ENCODE measurements around the gene BAHCC1.

The BAHCC1 gene

GRCh38 chr17:81488276-81488860 is 93.1 kb downstream of the BAHCC1 start:
- no peak for TF ChIP-seq CTCF (IDR thresholded peaks at IDR 0.05; ENCODE audit: insufficient read depth, low read depth, low read length, missing control alignments)
- no peak for DNase-seq (ENCODE audit: low read depth)
- H3K4me3 ChIP-seq (ENCODE audit: low read length) = peak overlapping the region; percentile 43

- TF ChIP-seq CTCF (IDR thresholded peaks at IDR 0.05; ENCODE audit: insufficient read depth, low read depth, low read length, missing control alignments) = no peak
- H3K4me3 ChIP-seq (ENCODE audit: low read length) = no peak overlapping the region
- DNase-seq (ENCODE audit: low read depth) = no peak
Observed at GRCh38 chr17:81489012-81489997, 94.0 kb downstream of the BAHCC1 start.

GRCh38 chr17:81489998-81490992 is 95.0 kb downstream of the BAHCC1 start:
- H3K4me3 ChIP-seq (ENCODE audit: low read length) = no peak overlapping the region
- no peak for TF ChIP-seq CTCF (IDR thresholded peaks at IDR 0.05; ENCODE audit: insufficient read depth, low read depth, low read length, missing control alignments)
- no peak for DNase-seq (ENCODE audit: low read depth)

GRCh38 chr17:81491181-81491581 is 95.9 kb downstream of the BAHCC1 start:
- DNase-seq (ENCODE audit: low read depth) = no peak
- H3K4me3 ChIP-seq (ENCODE audit: low read length) = no peak overlapping the region
- TF ChIP-seq CTCF (IDR thresholded peaks at IDR 0.05; ENCODE audit: insufficient read depth, low read depth, low read length, missing control alignments) = no peak

GRCh38 chr17:81491761-81492160 is 96.5 kb downstream of the BAHCC1 start:
- H3K4me3 ChIP-seq (ENCODE audit: low read length) = no peak overlapping the region
- no peak for TF ChIP-seq CTCF (IDR thresholded peaks at IDR 0.05; ENCODE audit: insufficient read depth, low read depth, low read length, missing control alignments)
- DNase-seq (ENCODE audit: low read depth) = no peak

- H3K4me3 ChIP-seq (ENCODE audit: low read length) = no peak overlapping the region
- DNase-seq (ENCODE audit: low read depth) = no peak
- TF ChIP-seq CTCF (IDR thresholded peaks at IDR 0.05; ENCODE audit: insufficient read depth, low read depth, low read length, missing control alignments) = no peak
Observed at GRCh38 chr17:81492202-81492601, 96.9 kb downstream of the BAHCC1 start.
